Mesothelial cell of epicardium (in vitro differentiated cells): ENCODE measurements around the gene CLEC1B. TPM values are rescaled to one million over a fixed set of nuclear protein-coding genes. Genes with fewer than 3 reads are reported as not detected.
"Not testable (repeated sequence)": the region's sequence is repeated elsewhere in the genome, so short reads cannot be mapped to it uniquely, and the experiment has no call there.

Experiments
- DNase-seq, 2 experiments: peaks; one replicate each; pipeline ENCODE4 v3.0.0; 2021; ENCODE audit warnings: low spot score in 2 of 2; ENCODE audit not compliant: unreplicated experiment in 2 of 2
- H3K27ac Mint-ChIP-seq: 2 replicates; pipeline ENCODE4 v1.8.0; 2021; ENCODE audit warnings: mixed read lengths
- H3K27me3 Mint-ChIP-seq: 2 replicates; pipeline ENCODE4 v1.8.0; 2021; ENCODE audit warnings: low read depth, mixed read lengths
- H3K36me3 Mint-ChIP-seq: 2 replicates; pipeline ENCODE4 v1.8.0; 2021; ENCODE audit warnings: mixed read lengths
- H3K4me1 Mint-ChIP-seq: 2 replicates; pipeline ENCODE4 v1.8.0; 2021; ENCODE audit warnings: mixed read lengths
- H3K4me3 Mint-ChIP-seq: 2 replicates; pipeline ENCODE4 v1.8.0; 2021; ENCODE audit warnings: mild to moderate bottlenecking, moderate library complexity, mixed read lengths
- H3K9me3 Mint-ChIP-seq: 2 replicates; pipeline ENCODE4 v1.8.0; 2021; ENCODE audit warnings: mixed read lengths
- total RNA-seq: library from RNA; stranded (reverse); gene quantifications from 3 replicates; pipeline ENCODE4 v1.2.1, GENCODE V29; 2021
- TF ChIP-seq, protein P1 (sequence below): fragments of 200-600 bp; sonication (generic); IDR thresholded peaks from one replicate; pipeline ENCODE4 v1.5.0; 2021; ENCODE audit warnings: antibody characterized with exemption; ENCODE audit not compliant: unreplicated experiment

CLEC1B gene
- total RNA-seq, 1 donor from 2014 or later, result 0.18 TPM

- H3K36me3 Mint-ChIP-seq, result no peaks in the 10 kb centered on the region
- no peak within 1 kb of the TSS for H3K4me3 Mint-ChIP-seq
- H3K27ac Mint-ChIP-seq, result no peak within 1 kb of the TSS
- H3K27me3 Mint-ChIP-seq, result no peaks in the 10 kb centered on the region
- no peaks in the 10 kb centered on the region for H3K9me3 Mint-ChIP-seq
- TF ChIP-seq, protein P1, sequence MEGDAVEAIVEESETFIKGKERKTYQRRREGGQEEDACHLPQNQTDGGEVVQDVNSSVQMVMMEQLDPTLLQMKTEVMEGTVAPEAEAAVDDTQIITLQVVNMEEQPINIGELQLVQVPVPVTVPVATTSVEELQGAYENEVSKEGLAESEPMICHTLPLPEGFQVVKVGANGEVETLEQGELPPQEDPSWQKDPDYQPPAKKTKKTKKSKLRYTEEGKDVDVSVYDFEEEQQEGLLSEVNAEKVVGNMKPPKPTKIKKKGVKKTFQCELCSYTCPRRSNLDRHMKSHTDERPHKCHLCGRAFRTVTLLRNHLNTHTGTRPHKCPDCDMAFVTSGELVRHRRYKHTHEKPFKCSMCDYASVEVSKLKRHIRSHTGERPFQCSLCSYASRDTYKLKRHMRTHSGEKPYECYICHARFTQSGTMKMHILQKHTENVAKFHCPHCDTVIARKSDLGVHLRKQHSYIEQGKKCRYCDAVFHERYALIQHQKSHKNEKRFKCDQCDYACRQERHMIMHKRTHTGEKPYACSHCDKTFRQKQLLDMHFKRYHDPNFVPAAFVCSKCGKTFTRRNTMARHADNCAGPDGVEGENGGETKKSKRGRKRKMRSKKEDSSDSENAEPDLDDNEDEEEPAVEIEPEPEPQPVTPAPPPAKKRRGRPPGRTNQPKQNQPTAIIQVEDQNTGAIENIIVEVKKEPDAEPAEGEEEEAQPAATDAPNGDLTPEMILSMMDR, result no peak
- no peak for DNase-seq
- H3K4me1 Mint-ChIP-seq, result peaks cover 2% of the 10 kb centered on the region
These were observed 31.5 kb upstream of the CLEC1B start, which contains the start of gene CLEC9A for GRCh38 chr12:10030446-10030845. CLEC9A (plus strand) TSS chr12:10030682; CDS start chr12:10052688, 22,006 bp downstream.

- no peak overlapping the region for H3K4me3 Mint-ChIP-seq
- no peak overlapping the region for H3K27ac Mint-ChIP-seq
- no peak for DNase-seq
- no peaks in the 10 kb centered on the region for H3K9me3 Mint-ChIP-seq
- TF ChIP-seq, protein P1, result no peak
- peaks cover 2% of the 10 kb centered on the region for H3K4me1 Mint-ChIP-seq
- H3K36me3 Mint-ChIP-seq, result no peaks in the 10 kb centered on the region
- no peaks in the 10 kb centered on the region for H3K27me3 Mint-ChIP-seq
These were observed 28.8 kb upstream of the CLEC1B start for GRCh38 chr12:10027721-10028120.

DNA sequence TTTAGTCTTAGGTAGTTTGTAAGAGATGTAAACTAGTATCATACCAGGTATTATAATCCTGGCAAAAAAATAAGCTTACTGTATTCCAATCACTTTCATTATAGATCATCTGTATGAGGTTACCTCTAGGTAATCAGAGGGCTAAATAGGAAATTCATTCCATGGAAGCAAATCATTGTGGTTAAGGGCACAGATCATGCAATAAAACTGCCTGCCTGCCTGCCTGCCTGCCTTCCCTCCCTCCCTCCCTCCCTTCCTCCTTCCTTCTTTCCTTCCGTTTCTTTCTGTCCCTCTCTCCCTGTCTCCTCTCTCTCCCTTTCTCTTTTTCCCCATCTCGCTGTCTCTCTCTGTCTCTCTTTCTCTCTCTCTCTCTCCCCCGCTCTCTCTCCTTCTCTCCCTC, 28.4 kb upstream of the CLEC1B start:
- Mint-ChIP-seq H3K36me3 (no peaks in the 10 kb centered on the region), H3K4me1 (peaks cover 2% of the 10 kb centered on the region), H3K9me3 (no peaks in the 10 kb centered on the region), H3K27ac (no peak overlapping the region), H3K27me3 (no peaks in the 10 kb centered on the region), H3K4me3 (no peak overlapping the region)
- TF ChIP-seq, protein P1, result no peak
- DNase-seq, result no peak

DNA sequence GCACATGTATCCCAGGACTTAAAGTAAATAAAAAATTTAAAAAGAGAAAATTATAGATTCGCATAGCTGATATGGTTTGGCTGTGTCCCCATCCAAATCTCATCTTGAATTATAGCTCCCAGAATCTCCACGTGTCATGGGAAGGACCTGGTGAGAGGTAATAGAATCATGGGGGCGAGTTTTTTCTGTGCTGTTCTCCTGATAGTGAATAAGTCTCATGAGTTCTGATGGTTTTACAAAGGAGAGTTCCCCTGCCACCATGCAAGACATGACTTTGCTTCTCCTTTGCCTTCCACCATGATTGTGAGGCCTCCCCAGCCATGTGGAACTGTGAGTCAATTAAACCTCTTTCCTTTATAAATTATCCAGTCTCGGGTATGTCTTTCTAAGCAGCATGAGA, 27.7 kb upstream of the CLEC1B start:
- H3K4me1 Mint-ChIP-seq, H3K9me3 Mint-ChIP-seq, H3K36me3 Mint-ChIP-seq, H3K27ac Mint-ChIP-seq, H3K27me3 Mint-ChIP-seq, H3K4me3 Mint-ChIP-seq, DNase-seq: not testable (repeated sequence)

GRCh38 chr12:10025236-10025635, 26.3 kb upstream of the CLEC1B start:
- TF ChIP-seq, protein P1, result no peak
- no peak for DNase-seq
- Mint-ChIP-seq H3K4me1 (no peaks in the 10 kb centered on the region), H3K36me3 (no peaks in the 10 kb centered on the region), H3K27me3 (no peaks in the 10 kb centered on the region), H3K9me3 (no peaks in the 10 kb centered on the region), H3K27ac (no peak overlapping the region), H3K4me3 (no peak overlapping the region)

DNA sequence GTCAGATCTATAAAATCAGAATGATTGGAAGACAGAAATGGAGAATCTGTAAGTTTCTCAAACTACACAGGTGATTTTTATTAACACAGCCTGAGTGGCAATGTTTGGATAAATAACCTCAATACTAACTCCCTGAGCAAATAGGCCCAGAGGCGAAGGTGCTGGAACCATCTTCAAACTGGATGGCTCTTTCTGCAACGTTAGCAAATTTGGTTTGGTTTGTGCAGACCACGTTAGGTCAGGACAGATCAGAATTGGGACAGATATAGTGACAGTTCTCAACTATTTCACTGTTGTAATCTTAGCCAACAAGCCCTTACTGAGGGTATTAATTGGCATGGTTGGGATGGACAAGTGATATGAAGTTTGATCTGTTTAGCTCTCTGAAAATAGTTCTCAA, 22.4 kb upstream of the CLEC1B start:
- no peak for DNase-seq
- Mint-ChIP-seq H3K27me3 (no peaks in the 10 kb centered on the region), H3K4me3 (no peak overlapping the region), H3K4me1 (peaks cover 7% of the 10 kb centered on the region), H3K9me3 (no peaks in the 10 kb centered on the region), H3K27ac (no peak overlapping the region), H3K36me3 (no peaks in the 10 kb centered on the region)
- TF ChIP-seq, protein P1, result no peak
